Activated naive CD4-positive, alpha-beta T cell treated with anti-CD3 and anti-CD28 coated beads, Interleukin-2, amount 50 U/mL, for 72 hours (primary cell): ENCODE data around the gene GAL3ST1. TPM values are rescaled to one million over a fixed set of nuclear protein-coding genes. Genes with fewer than 3 reads are reported as not detected.
"Not testable (repeated sequence)": the region's sequence is repeated elsewhere in the genome, so short reads cannot be mapped to it uniquely, and the experiment has no call there.

Experiments used
- ATAC-seq, 2 donors: fragments of 150-1000 bp; cut with Tn5 transposase; 2 replicates each; pipeline ENCODE4 v1.10.0; 2021; ENCODE audit warnings: mild to moderate bottlenecking in 2 of 2, moderate library complexity in 2 of 2
- DNase-seq, 2 donors: peaks; one replicate each; pipeline ENCODE4 v3.0.0; 2021 to 2022; ENCODE audit warnings: low spot score in 2 of 2
- H3K27ac Mint-ChIP-seq, 2 donors: one replicate each; pipeline ENCODE4 v1.8.0; 2022; ENCODE audit warnings: mild to moderate bottlenecking in 2 of 2, mixed read lengths in 2 of 2
- H3K36me3 Mint-ChIP-seq, 2 donors: one replicate each; pipeline ENCODE4 v1.8.0; 2022; ENCODE audit warnings: mixed read lengths in 2 of 2
- H3K9me3 Mint-ChIP-seq, 2 donors: one replicate each; pipeline ENCODE4 v1.8.0; 2022; ENCODE audit warnings: mixed read lengths in 2 of 2
- total RNA-seq, 2 donors: library from RNA; stranded (reverse); gene quantifications; one replicate each; pipeline ENCODE4 v1.2.3, GENCODE V29; 2022

Gene GAL3ST1
- total RNA-seq, 2 donors from 2014 or later, result 0.70 TPM; not detected in 1

- ATAC-seq, result no peak
- no peaks in the 10 kb centered on the region for H3K9me3 Mint-ChIP-seq
- H3K27ac Mint-ChIP-seq, result no peak overlapping the region
- DNase-seq, result no peak
- H3K36me3 Mint-ChIP-seq, result no peaks in the 10 kb centered on the region
These were observed 30.3 kb upstream of the GAL3ST1 start for GRCh38 chr22:30604723-30605122.

- no peaks in the 10 kb centered on the region for H3K36me3 Mint-ChIP-seq
- H3K9me3 Mint-ChIP-seq, result no peaks in the 10 kb centered on the region
- DNase-seq, result no peak
- H3K27ac Mint-ChIP-seq, result no peak overlapping the region
- ATAC-seq, result no peak
These were observed 29.3 kb upstream of the GAL3ST1 start for GRCh38 chr22:30603801-30604200.

- DNase-seq, result no peak
These were observed 27.6 kb upstream of the GAL3ST1 start for GRCh38 chr22:30602049-30602448.

GRCh38 chr22:30601464-30601863 lies 27.0 kb upstream of the GAL3ST1 start:
- Mint-ChIP-seq H3K27ac (no peak overlapping the region), H3K36me3 (no peaks in the 10 kb centered on the region), H3K9me3 (no peaks in the 10 kb centered on the region)
- DNase-seq (no peak), ATAC-seq (no peak)

More at GRCh38 chr22:30602049-30602448, 27.6 kb upstream of the GAL3ST1 start:
- no peaks in the 10 kb centered on the region for H3K9me3 Mint-ChIP-seq
- peak overlapping the region in 1 of 2 donors; percentile 29 for H3K27ac Mint-ChIP-seq
- H3K36me3 Mint-ChIP-seq, result no peaks in the 10 kb centered on the region
- peak in 1 of 2 donors; percentile 49 for ATAC-seq

- DNase-seq (no peak), ATAC-seq (no peak)
- no peaks in the 10 kb centered on the region for H3K9me3 Mint-ChIP-seq
- no peaks in the 10 kb centered on the region for H3K36me3 Mint-ChIP-seq
- no peak overlapping the region for H3K27ac Mint-ChIP-seq
These were observed 26.5 kb upstream of the GAL3ST1 start for GRCh38 chr22:30600921-30601320.

- no peak for ATAC-seq
These were observed 24.5 kb upstream of the GAL3ST1 start for GRCh38 chr22:30598986-30599385.

GRCh38 chr22:30596886-30597285 lies 22.4 kb upstream of the GAL3ST1 start:
- H3K27ac Mint-ChIP-seq, result no peak overlapping the region
- DNase-seq, result no peak
- no peaks in the 10 kb centered on the region for H3K36me3 Mint-ChIP-seq
- H3K9me3 Mint-ChIP-seq, result no peaks in the 10 kb centered on the region
- ATAC-seq, result no peak

More at GRCh38 chr22:30598986-30599385, 24.5 kb upstream of the GAL3ST1 start:
- H3K9me3 Mint-ChIP-seq, result no peaks in the 10 kb centered on the region
- H3K27ac Mint-ChIP-seq, result no peak overlapping the region
- no peaks in the 10 kb centered on the region for H3K36me3 Mint-ChIP-seq
- DNase-seq, result no peak

GRCh38 chr22:30596199-30596598 lies 21.7 kb upstream of the GAL3ST1 start:
- Mint-ChIP-seq H3K36me3 (no peaks in the 10 kb centered on the region), H3K27ac (no peak overlapping the region), H3K9me3 (no peaks in the 10 kb centered on the region)
- DNase-seq (no peak), ATAC-seq (no peak)

- DNase-seq, H3K36me3 Mint-ChIP-seq, H3K9me3 Mint-ChIP-seq, ATAC-seq, H3K27ac Mint-ChIP-seq: not testable (repeated sequence)
These were observed 17.9 kb upstream of the GAL3ST1 start for GRCh38 chr22:30592360-30592713.

- Mint-ChIP-seq H3K36me3 (peaks cover 6 to 7% of the 10 kb centered on the region in 2 donors), H3K27ac (no peak within 1 kb of the TSS), H3K9me3 (no peaks in the 10 kb centered on the region)
- DNase-seq, result peak; percentile 86 to 91
- ATAC-seq, result peak; percentile 99 to 100
These were observed 17.3 kb upstream of the GAL3ST1 start, which contains the start of gene PES1 for GRCh38 chr22:30591588-30592359. PES1 (minus strand) TSS chr22:30591910; CDS start chr22:30591833, 77 bp downstream.

- DNase-seq, result no peak
- no peak for ATAC-seq
These were observed 16.7 kb upstream of the GAL3ST1 start for GRCh38 chr22:30591191-30591587.

GRCh38 chr22:30586414-30586813 lies 11.9 kb upstream of the GAL3ST1 start:
- ATAC-seq (no peak), DNase-seq (no peak)
- H3K9me3 Mint-ChIP-seq, result no peaks in the 10 kb centered on the region
- no peak overlapping the region for H3K27ac Mint-ChIP-seq
- H3K36me3 Mint-ChIP-seq, result peaks cover 6 to 7% of the 10 kb centered on the region in 2 donors

More at GRCh38 chr22:30591191-30591587, 16.7 kb upstream of the GAL3ST1 start:
- Mint-ChIP-seq H3K27ac (no peak overlapping the region), H3K36me3 (peaks cover 6 to 7% of the 10 kb centered on the region in 2 donors), H3K9me3 (no peaks in the 10 kb centered on the region)

GRCh38 chr22:30584441-30584840 lies 10.0 kb upstream of the GAL3ST1 start:
- H3K36me3 Mint-ChIP-seq, result peaks cover 12 to 17% of the 10 kb centered on the region in 2 donors
- H3K27ac Mint-ChIP-seq, result no peak overlapping the region
- H3K9me3 Mint-ChIP-seq, result no peaks in the 10 kb centered on the region
- ATAC-seq (no peak), DNase-seq (no peak)

GRCh38 chr22:30582788-30583545 lies 8.5 kb upstream of the GAL3ST1 start:
- DNase-seq (no peak), ATAC-seq (no peak)
- peaks cover 12 to 25% of the 10 kb centered on the region in 2 donors for H3K36me3 Mint-ChIP-seq

GRCh38 chr22:30582051-30582450 lies 7.6 kb upstream of the GAL3ST1 start:
- Mint-ChIP-seq H3K27ac (peak overlapping the region in 1 of 2 donors; percentile 87), H3K9me3 (no peaks in the 10 kb centered on the region)
- DNase-seq, result no peak

More at GRCh38 chr22:30582788-30583545, 8.5 kb upstream of the GAL3ST1 start:
- H3K9me3 Mint-ChIP-seq, result no peaks in the 10 kb centered on the region
- H3K27ac Mint-ChIP-seq, result peak overlapping the region in 1 of 2 donors; percentile 55

GRCh38 chr22:30580896-30581295 lies 6.4 kb upstream of the GAL3ST1 start:
- Mint-ChIP-seq H3K27ac (no peak overlapping the region), H3K36me3 (peaks cover 6 to 18% of the 10 kb centered on the region in 2 donors), H3K9me3 (no peaks in the 10 kb centered on the region)
- DNase-seq (no peak), ATAC-seq (no peak)

More at GRCh38 chr22:30582051-30582450, 7.6 kb upstream of the GAL3ST1 start:
- ATAC-seq, result no peak
- peaks cover 8 to 20% of the 10 kb centered on the region in 2 donors for H3K36me3 Mint-ChIP-seq

GRCh38 chr22:30578481-30578880 lies 4.0 kb upstream of the GAL3ST1 start:
- DNase-seq (no peak), ATAC-seq (no peak)
- Mint-ChIP-seq H3K9me3 (no peaks in the 10 kb centered on the region), H3K27ac (peak overlapping the region in 1 of 2 donors; percentile 44), H3K36me3 (peaks cover 6 to 18% of the 10 kb centered on the region in 2 donors)
